Activated CD8-positive, alpha-beta memory T cell treated with anti-CD3 and anti-CD28 coated beads for 36 hours (primary cell): ENCODE measurements around the gene PPIL1. TPM values are rescaled to one million over a fixed set of nuclear protein-coding genes. Genes with fewer than 3 reads are reported as not detected.

Experiments used
- CTCF ChIA-PET: fragments of 350-600 bp; sonication (Branson Sonifier 250); formaldehyde crosslinking; loops from one replicate; lab custom pipeline; 2021; ENCODE audit warnings: antibody characterized with exemption; lab: Charles Lee
- POLR2A ChIA-PET: fragments of 350-600 bp; sonication (Branson Sonifier 250); formaldehyde crosslinking; loops from one replicate; lab custom pipeline; 2021; ENCODE audit warnings: antibody characterized with exemption; lab: Charles Lee
- total RNA-seq, 2 experiments: library from RNA; stranded (reverse); gene quantifications; one replicate each; pipeline ENCODE4 v1.2.3, GENCODE V29; 2021

The PPIL1 gene
- total RNA-seq, result 10 to 100 TPM; 60.9 to 62.8 TPM

DNA sequence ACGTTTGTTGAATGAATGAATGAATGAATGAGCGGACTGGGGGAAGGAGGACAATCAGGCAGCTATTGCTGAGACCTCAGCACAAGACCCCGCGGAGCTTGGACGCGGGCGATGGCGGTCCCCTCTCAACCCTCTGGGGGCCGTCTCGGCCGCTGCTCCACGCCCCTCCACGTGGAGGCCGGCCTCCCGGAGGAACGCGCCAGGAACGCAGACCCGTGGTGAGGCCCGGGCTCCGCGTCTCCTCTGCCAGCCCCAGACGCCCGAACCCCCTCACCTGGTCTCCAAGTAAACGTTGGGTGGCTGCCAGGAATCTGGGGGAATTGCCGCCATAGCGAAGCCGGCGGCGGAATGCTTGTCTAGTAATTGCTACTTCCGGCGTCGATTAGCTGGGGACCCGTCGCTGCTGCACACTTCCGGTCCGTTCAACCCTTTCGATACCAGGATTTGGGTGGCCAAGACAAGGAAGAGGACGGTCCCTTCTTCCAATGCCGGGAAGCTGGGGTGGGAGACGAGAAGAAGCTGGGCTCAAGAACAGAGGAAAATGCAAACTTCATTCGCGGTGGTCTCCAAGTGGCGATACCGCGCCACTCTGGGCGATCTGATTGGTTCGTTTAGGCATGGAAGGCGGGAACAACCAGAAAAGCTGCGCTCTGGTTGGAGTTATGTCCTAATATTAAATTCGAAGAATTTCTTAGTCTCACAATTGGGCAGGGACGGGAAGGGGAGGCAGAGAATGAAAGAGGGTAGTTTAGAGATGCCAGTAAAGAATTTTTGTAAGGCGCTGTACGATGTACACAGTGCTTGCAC, at the start of gene PPIL1:
Gene PPIL1, minus strand, starts transcription at position 361 of the 807 bp plus-strand sequence. Its CDS starts 31 bp downstream, at position 330.
- CTCF ChIA-PET, result interaction anchor here (0.8 to 4.6 kb wide), 8 partner anchors 9 to 335 kb away, joined by 3 to 33 read pairs (median 4); partner anchors contain the start of gene C6orf89
- POLR2A ChIA-PET, result interaction anchor here (0.5 to 2.5 kb wide), 6 partner anchors 8 to 277 kb away, joined by 3 to 13 read pairs (median 4); partner anchors contain the start of genes C6orf89 and MTCH1

- CTCF ChIA-PET, result interaction anchor here (1.2 kb wide), 1 partner anchor 45 kb away, joined by 3 read pairs; no protein-coding TSS in a partner anchor
- POLR2A ChIA-PET, result no interaction called here
Measured at GRCh38 chr6:36924131-36924530, 49.5 kb upstream of the PPIL1 start.

DNA sequence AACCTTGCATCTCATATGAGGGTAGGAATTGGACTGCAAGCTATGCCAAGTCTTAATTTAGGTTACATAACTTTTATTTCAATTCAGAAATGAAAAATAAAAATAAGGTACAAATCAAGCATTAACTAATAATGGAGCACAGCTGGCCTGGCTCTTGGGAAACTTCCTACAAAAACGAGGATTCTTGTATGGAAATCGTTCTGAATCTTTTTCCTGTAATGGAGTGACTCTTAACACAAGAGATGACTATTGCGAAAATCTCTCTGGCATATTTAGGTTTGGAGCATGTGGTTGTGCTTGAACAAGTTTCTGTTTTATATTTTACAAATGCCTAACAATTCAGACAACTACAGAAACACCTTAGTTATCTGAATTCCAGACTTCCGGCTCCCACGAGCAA, 45.9 kb upstream of the PPIL1 start:
- ChIA-PET CTCF (interaction anchor here (0.5 kb wide), 1 partner anchor 328 kb away, joined by 3 read pairs; no protein-coding TSS in a partner anchor), POLR2A (no interaction called here)

- POLR2A ChIA-PET, result no interaction called here
Measured at GRCh38 chr6:36920049-36920448, 45.4 kb upstream of the PPIL1 start.

GRCh38 chr6:36917541-36918193, 43.1 kb upstream of the PPIL1 start:
- CTCF ChIA-PET, result interaction anchor here (2.1 kb wide), 1 partner anchor 32 kb away, joined by 5 read pairs; the partner anchor contains the start of gene C6orf89
- POLR2A ChIA-PET, result interaction anchor here (0.6 kb wide), 1 partner anchor 946 kb away, joined by 6 read pairs; no protein-coding TSS in a partner anchor

More at GRCh38 chr6:36920049-36920448, 45.4 kb upstream of the PPIL1 start:
- CTCF ChIA-PET, result no interaction called here

DNA sequence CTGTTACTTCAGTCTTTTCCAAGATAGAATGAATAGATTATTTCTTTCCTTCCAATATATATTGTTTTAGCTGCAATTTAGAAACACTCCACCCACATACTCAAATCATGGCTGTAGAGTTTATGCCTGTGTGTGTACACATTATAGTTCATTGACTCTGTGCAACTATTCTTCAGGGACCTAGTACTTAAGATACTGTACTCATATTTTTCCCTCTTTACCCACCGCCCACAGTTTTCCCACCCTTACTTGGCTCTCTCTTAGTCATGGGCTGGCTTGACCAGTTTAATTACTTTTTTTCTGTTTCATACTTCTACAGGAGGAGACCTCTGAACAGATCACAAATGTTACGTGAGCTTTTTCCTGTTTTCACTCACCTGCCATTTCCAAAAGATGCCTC, 41.5 kb upstream of the PPIL1 start:
- POLR2A ChIA-PET, result no interaction called here
- CTCF ChIA-PET, result interaction anchor here (2.1 kb wide), 1 partner anchor 30 kb away, joined by 5 read pairs; the partner anchor contains the start of gene C6orf89

DNA sequence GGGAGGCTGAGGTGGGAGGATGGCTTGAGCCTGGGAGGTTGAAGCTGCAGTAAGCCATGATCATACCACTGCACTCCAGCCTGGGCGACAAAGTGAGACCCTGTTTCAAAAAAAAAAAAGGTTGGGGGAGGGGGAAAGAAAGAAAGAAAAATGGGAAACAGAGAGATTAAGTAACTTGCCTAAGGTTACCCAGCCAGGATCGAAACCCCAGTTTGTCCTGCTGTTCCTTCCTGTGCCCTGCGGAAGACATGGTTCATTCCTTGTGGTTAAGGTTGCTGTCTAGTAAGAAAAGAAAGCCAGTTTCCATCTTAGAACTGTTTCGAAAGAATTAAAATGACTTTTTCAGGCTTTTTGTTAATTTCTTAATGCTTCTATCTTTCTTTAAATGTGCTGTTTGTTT, 41.0 kb upstream of the PPIL1 start:
- ChIA-PET CTCF (interaction anchor here (0.6 to 2.1 kb wide), 3 partner anchors 30 to 350 kb away, joined by 3 to 5 read pairs (median 5); partner anchors contain the start of gene C6orf89), POLR2A (no interaction called here)

- ChIA-PET POLR2A (interaction anchor here (0.6 kb wide), 1 partner anchor 55 kb away, joined by 3 read pairs; no protein-coding TSS in a partner anchor), CTCF (interaction anchor here (1.0 to 1.7 kb wide), 4 partner anchors 23 to 104 kb away, joined by 3 to 5 read pairs (median 4); partner anchors contain the start of gene C6orf89)
Measured at GRCh38 chr6:36914227-36914794, 39.7 kb upstream of the PPIL1 start.

DNA sequence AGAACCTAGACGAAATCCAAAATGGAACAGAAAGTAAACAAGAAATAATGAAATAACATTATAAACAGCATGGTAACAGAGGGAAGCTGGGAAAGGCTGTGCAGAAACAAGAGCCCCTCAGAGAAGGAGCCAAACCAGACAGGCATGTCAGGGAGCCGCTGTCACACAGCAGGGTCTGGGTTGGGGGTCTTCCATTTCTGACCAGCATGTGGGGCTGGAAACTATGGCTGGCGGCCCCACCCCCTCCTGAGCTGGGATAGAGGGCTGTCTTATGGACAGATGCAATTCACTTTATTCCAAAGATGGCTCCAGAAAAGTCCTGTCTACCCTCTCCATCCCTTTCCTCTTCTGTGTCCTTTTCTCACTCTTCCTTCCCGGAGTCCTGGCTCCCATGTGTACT, 38.5 kb upstream of the PPIL1 start:
- ChIA-PET CTCF (interaction anchor here (1.1 to 1.2 kb wide), 3 partner anchors 21 to 105 kb away, joined by 3 to 4 read pairs (median 4); no protein-coding TSS in a partner anchor), POLR2A (interaction anchor here (0.6 kb wide), 1 partner anchor 9 kb away, joined by 3 read pairs; no protein-coding TSS in a partner anchor)

DNA sequence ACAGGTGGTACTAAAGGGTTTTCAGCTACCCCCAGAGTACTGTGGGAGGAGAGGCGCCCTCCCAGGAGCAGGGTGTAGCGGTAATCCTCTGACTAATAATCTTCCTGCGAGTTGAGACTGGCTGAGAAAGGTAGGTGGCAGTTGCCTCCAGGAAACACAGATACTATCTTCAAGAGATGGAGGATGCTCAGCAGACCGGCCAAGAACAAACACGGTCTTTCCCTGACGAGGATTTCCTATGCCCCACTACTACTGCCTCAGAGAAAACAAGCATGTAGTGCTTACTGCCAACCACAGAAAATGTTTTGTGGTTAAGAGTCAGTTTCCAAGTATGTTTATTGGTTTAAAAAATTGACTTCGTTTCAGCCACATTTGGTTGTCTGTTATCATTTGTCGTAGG, 38.0 kb upstream of the PPIL1 start:
- ChIA-PET CTCF (interaction anchor here (1.1 to 1.4 kb wide), 3 partner anchors 15 to 29 kb away, joined by 3 to 4 read pairs (median 3); no protein-coding TSS in a partner anchor), POLR2A (interaction anchor here (0.6 to 0.9 kb wide), 3 partner anchors 9 to 73 kb away, joined by 3 to 4 read pairs (median 3); partner anchors contain the start of gene MTCH1)

DNA sequence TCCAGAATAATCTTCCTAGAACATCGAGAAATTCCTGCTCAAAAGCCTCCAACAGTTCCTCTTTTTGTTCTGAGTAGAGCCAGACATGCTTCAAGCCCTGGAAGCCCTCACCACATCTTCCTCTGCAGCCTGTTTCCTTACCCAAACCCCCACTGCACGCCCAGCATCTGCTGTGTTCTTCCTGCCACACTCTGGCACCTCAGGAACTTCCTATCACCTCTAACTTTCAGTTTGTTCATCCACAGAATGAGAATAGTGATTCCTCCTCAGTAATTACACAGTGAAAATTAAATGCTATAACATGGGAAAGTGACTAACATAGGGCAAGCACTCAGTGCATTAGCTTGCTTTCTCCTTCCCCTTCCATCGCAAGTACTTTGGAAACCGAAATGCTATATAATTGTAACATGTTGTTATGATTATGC, 37.4 kb upstream of the PPIL1 start:
- ChIA-PET POLR2A (interaction anchor here (0.8 to 0.9 kb wide), 2 partner anchors 23 to 74 kb away, joined by 3 to 4 read pairs; partner anchors contain the start of gene MTCH1), CTCF (interaction anchor here (1.1 to 1.6 kb wide), 4 partner anchors 15 to 106 kb away, joined by 3 to 6 read pairs (median 4); no protein-coding TSS in a partner anchor)

DNA sequence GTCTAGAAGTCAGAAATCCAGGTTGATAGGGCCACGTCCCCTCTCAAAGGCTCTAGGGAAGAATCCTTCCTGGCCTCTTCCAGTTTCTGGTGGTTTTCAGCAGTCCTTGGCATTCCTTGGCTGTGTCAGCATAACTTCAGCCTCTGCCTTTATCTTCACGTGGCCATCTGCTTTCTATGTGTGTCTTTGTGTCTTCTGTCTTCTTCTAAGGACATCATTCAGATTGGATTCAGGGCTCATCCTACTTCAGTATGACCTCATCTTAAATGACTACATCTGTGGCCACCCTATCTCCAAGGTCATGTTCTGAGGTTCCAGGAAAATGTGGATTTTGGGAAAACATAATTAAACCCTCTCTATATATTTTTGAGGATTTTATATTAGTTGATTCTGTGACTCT, 34.1 kb upstream of the PPIL1 start:
- POLR2A ChIA-PET, result no interaction called here
- CTCF ChIA-PET, result no interaction called here

DNA sequence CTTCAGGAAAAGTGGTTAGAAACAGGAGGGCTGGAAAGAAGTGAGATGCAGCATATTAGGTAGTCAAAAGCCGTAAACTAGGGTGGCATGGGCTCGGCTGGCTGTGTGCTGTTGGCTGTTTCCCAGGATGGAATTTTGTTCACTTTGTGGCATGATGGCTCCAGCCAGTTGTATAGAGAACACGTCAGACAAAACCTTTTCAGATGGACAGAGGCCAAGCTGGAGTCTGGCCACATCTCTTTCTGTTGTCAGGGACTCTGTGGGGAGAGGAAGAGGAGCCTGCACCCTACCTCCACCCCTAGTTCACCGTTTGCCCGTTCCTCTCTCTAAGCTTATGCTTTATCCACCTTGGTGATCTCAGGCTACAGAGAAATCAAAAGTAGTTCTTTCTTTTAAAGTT, 33.2 kb upstream of the PPIL1 start:
- POLR2A ChIA-PET, result no interaction called here
- CTCF ChIA-PET, result interaction anchor here (0.6 kb wide), 1 partner anchor 9 kb away, joined by 4 read pairs; no protein-coding TSS in a partner anchor

- CTCF ChIA-PET, result interaction anchor here (0.6 kb wide), 1 partner anchor 13 kb away, joined by 3 read pairs; no protein-coding TSS in a partner anchor
- POLR2A ChIA-PET, result interaction anchor here (0.5 kb wide), 1 partner anchor 54 kb away, joined by 3 read pairs; no protein-coding TSS in a partner anchor
Measured at GRCh38 chr6:36906539-36907325, 32.1 kb upstream of the PPIL1 start.

DNA sequence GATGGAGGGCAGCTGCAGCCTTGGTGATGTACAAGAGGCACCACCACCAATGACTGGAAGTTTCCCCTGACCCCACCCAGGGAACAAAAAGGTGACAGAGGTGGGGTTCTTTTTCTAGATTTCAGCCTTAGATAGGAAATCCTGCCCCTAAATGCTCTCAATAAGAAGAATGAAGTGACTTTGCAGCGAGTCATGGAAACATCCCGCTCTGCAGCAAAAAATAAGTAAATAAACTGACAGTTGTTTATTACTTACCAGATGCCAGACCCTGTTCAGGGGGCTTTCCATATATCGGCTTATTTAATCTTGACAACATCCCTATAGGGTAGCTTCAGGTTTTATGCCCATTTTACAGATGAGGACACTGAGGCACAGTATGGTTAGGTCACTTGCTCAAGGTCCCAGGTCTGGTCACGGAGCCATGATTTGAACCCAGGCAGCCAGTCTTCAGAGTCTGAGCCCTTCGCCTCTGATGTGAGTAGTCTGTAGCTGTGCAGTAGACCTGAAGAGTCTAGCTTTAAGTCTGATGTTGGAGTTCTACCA, 30.3 kb upstream of the PPIL1 start:
- POLR2A ChIA-PET, result no interaction called here
- CTCF ChIA-PET, result no interaction called here

DNA sequence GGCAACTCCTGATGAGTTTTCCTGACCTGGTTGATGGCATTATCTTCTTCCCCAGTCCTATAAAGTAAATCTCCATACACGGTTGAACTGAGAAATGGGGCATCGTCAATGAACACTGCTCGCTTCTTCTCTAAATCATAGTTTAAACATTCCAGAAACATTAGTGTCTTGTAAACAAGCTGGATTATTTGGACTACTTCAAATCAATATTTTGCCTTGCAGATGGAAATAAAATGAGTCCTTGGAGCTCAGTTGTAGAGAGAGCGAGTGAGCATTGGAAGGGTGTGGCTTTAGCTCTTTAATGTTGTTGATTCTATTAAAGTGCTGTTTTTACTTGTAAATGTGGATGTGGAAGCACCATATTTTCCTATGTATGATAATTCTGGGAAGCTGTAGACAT, 29.5 kb upstream of the PPIL1 start:
- POLR2A ChIA-PET, result interaction anchor here (0.6 kb wide), 1 partner anchor 9 kb away, joined by 3 read pairs; no protein-coding TSS in a partner anchor

GRCh38 chr6:36897609-36898008, 23.0 kb upstream of the PPIL1 start:
- CTCF ChIA-PET, result interaction anchor here (0.7 to 1.2 kb wide), 2 partner anchors 119 to 121 kb away, joined by 4 read pairs; no protein-coding TSS in a partner anchor
- POLR2A ChIA-PET, result interaction anchor here (0.7 kb wide), 1 partner anchor 121 kb away, joined by 3 read pairs; no protein-coding TSS in a partner anchor

More for the DNA sequence above, 29.5 kb upstream of the PPIL1 start:
- CTCF ChIA-PET, result interaction anchor here (1.3 kb wide), 1 partner anchor 115 kb away, joined by 3 read pairs; no protein-coding TSS in a partner anchor
